ENCODE data around the gene CCDC124. TPM values are rescaled to one million over a fixed set of nuclear protein-coding genes. Genes with fewer than 3 reads are reported as not detected.

CCDC124 gene
- total and polyA plus RNA-seq, 10 of the 15 experiments (the other 5 are each of a cell fraction or from before 2014, with no cell fraction given) = 3.7 to 184 (median 51.8) TPM

GRCh38 chr19:17973759-17974158 is 40.9 kb downstream of the CCDC124 start:
- Histone ChIP-seq H3K4me1 (ENCODE audit: control insufficient read depth, insufficient read depth, low read length) (no peaks in the 10 kb centered on the region), H3K36me3 (ENCODE audit: control insufficient read depth in 2 of 2, insufficient read depth in 2 of 2, low read length in 1 of 2) (no peaks in the 10 kb centered on the region), H3K9me3 (replicated peaks; ENCODE audit: control insufficient read depth, insufficient read depth, low read length) (no peaks in the 10 kb centered on the region), H3K27ac (ENCODE audit: control insufficient read depth, insufficient read depth) (no peak overlapping the region), H3K79me2 (ENCODE audit: control insufficient read depth, insufficient read depth, low read length) (no peaks in the 10 kb centered on the region), H3K27me3 (replicated peaks in 1 of 2; ENCODE audit: control insufficient read depth in 2 of 2, insufficient read depth in 2 of 2, low read length in 1 of 2) (peaks cover 0 to 2% of the 10 kb centered on the region in 2 experiments; a peak in 1 of 4 replicates), H3K4me3 (no peak overlapping the region), H3K9ac (ENCODE audit: control insufficient read depth, insufficient read depth, low read length) (no peak overlapping the region), H4K20me1 (ENCODE audit: control insufficient read depth, insufficient read depth) (no peaks in the 10 kb centered on the region; the same call in 1 of the 2 replicates), H2AFZ (ENCODE audit: control insufficient read depth, low read depth, low read length) (no peak overlapping the region), H3K4me2 (ENCODE audit: control insufficient read depth, insufficient read depth) (no peak overlapping the region)
- ChIA-PET POLR2A (no interaction called here), RAD21 (ENCODE audit: unreplicated experiment) (no interaction called here), SMC1A (ENCODE audit: uncharacterized antibody, unreplicated experiment) (no interaction called here), CTCF (no interaction called here)
- intact Hi-C loops (cut with micrococcal nuclease; ENCODE audit: unreplicated experiment) = no loop called here
- no peak for TF ChIP-seq MAX (IDR thresholded peaks at IDR 0.05; ENCODE audit: low read depth, low read length)
- TF ChIP-seq PBX3 (IDR thresholded peaks at IDR 0.05; ENCODE audit: insufficient replicate concordance, low read depth, low read length) = no peak
- TF ChIP-seq NR2F1 (conservative IDR thresholded peaks at IDR 0.05) = no peak
- no peak for TF ChIP-seq RFX5 (IDR thresholded peaks at IDR 0.05; ENCODE audit: low read depth, low read length)
- TF ChIP-seq KDM1A (IDR thresholded peaks at IDR 0.05; ENCODE audit: borderline replicate concordance) = no peak
- no peak for TF ChIP-seq NFYA (IDR thresholded peaks at IDR 0.05; ENCODE audit: borderline replicate concordance, low read depth, low read length)
- no peak for TF ChIP-seq SRF (IDR thresholded peaks at IDR 0.05; ENCODE audit: low read depth in 2 of 2, low read length in 2 of 2)
- TF ChIP-seq ZSCAN29 (IDR thresholded peaks at IDR 0.05) = no peak
- TF ChIP-seq ZNF384 (IDR thresholded peaks at IDR 0.05; ENCODE audit: borderline replicate concordance, low read depth, low read length) = no peak
- TF ChIP-seq ESRRA (IDR thresholded peaks at IDR 0.05; ENCODE audit: low read length) = no peak
- no peak for TF ChIP-seq IRF4 (IDR thresholded peaks at IDR 0.05; ENCODE audit: low read depth, low read length)
- TF ChIP-seq NFYB (IDR thresholded peaks at IDR 0.05; ENCODE audit: insufficient read depth, low read depth, low read length) = no peak
- TF ChIP-seq SMAD1 (IDR thresholded peaks at IDR 0.05; ENCODE audit: low read depth, partially characterized antibody) = no peak
- TF ChIP-seq MYC (IDR thresholded peaks at IDR 0.05; ENCODE audit: insufficient read depth, insufficient read length, insufficient replicate concordance, low read length, severe bottlenecking) = no peak
- TF ChIP-seq SUZ12 (IDR thresholded peaks at IDR 0.05; ENCODE audit: unreplicated experiment) = no peak
- no peak for ATAC-seq
- BruUV-seq (replicated peaks) = no TSS peak
- no peak for DNase-seq (ENCODE audit: low read depth, low spot score)
- in situ Hi-C loops (cut with MboI) = no loop called here
- no peak for FAIRE-seq
- WGBS (ENCODE audit: insufficient coverage, insufficient replicate concordance, low lambda C conversion rate, missing lambda C conversion rate) = 74% methylated on average over 21 of the region's 23 CpGs
